GM03348 (cell line): ENCODE results near the gene PLLP.

Experiments
- DNase-seq: peaks from one replicate; pipeline ENCODE4 v3.0.0; 2012; ENCODE audit warnings: low spot score

PLLP gene

DNA sequence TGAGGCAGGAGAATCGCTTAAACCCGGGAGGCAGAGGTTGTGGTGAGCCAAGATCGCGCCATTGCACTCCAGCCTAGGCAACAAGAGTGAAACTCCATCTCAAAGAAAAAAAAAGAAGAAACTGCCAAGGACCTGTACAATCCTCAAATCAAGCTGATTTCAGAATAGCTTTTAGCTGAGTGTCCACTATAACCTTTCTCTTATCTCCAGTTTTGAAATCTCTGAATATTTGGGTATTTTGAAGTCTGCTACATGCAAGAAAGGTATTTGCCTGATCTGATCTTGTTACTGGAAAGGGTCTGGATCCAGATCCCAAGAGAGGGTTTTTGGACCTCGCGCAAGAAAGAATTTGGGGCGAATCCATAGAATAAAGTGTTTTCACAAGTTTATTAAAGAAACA lies 58.5 kb downstream of the PLLP start:
- no peak for DNase-seq

DNA sequence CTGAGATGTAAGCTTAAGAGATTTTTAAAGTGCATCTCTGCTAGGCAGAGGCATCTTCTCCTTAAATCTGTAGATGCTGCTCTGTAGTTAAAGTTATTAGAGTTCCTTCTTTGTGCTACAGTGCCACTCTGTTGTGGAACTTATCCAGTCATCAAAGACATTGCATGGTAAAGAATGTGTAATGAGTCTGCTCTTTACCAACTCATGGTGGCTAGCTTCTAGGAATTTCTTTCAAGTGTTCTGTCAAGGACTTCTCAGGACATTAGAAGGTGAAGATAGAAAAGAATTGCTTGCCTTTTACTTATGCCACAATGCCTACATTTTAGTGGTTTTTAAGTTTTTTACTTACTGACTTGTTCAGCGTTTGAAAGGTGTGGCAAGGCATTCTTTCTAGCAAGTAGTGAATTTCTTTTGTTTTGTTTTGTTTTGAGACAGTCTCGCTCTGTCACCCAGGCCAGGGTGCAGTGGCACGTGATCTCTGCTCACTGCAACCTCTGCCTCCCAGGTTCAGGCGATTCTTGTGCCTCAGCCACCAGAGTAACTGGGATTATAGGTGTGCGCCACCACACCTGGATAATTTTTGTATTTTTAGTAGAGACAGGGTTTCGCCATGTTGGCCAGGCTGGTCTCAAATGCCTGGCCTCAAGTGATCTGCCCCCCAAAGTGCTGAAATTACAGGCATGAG lies 59.7 kb downstream of the PLLP start:
- no peak for DNase-seq

DNA sequence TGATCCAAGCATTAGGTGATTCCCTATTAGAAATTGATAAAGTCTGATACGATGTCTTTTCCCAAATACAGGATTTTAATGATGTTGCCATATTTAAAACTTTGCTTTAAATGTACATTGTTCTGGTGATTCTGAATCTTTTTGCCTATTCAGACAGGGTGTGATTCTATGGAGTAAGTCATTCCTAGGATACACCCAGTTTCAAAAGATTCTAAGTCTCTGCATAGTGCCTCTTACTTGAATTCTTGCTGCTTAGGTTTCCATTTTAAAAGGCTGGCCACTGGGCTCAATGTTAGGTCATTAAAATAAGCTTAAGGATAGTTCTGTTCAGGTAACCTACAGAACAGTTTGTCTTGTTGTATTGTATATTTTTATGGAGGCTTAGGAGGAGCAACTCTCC lies 61.4 kb downstream of the PLLP start:
- no peak for DNase-seq

DNA sequence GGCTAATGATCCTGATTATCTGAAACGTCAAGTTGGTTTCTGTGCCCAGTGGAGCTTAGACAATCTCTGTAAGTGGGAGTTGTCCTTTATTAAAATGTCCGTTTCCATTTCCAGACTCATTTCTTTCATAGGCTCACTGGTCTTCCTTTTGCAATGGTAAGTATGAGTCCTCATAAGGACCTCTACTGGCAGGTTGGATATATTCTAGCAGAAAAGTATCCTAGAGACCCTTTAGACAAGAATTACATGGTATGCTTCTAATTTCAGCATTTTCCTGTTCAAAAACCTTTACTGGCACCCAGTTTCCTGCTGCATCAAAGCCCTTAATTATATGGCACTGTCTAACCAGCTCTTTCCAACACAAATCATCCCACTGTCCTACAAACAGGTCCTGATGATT lies 67.5 kb downstream of the PLLP start:
- DNase-seq: no peak

DNA sequence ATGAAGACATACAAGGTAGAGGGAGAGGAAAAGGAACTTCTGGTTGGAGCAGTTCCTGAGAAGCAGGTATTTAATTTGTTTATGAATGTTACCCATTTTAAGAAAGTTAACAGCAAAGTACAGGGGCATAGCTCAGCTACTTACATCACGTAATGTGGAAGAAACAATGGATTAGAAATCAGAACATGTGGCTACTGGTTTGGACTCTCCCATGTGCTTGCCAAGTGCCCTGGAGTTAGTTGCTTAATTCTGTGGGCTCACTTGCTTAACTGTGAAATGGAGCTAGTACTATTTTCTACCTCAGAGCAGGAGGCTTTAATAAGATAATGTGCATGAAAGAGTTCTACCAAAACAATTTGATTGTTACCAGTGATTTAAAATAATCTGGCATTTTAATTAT lies 71.0 kb downstream of the PLLP start:
- DNase-seq: no peak

DNA sequence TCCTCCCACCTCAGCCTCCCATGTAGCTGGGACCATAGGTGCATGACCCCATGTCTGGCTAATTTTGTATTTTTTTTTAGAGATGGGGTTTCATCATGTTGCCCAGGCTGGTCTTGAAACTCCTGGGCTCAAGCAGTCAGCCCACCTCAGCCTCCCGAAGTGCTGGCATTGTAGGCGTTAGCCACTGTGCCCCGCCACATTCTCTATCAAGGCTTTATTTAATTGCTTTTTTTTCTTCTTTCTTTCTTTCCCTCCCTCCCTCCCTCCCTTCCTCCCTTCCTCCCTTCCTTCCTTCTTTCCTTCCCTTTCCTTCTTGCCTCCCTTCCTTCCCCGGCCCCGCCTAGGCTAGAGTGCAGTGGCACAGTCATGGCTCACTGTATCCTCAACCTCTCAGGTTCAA lies 74.7 kb downstream of the PLLP start:
- no peak for DNase-seq

DNA sequence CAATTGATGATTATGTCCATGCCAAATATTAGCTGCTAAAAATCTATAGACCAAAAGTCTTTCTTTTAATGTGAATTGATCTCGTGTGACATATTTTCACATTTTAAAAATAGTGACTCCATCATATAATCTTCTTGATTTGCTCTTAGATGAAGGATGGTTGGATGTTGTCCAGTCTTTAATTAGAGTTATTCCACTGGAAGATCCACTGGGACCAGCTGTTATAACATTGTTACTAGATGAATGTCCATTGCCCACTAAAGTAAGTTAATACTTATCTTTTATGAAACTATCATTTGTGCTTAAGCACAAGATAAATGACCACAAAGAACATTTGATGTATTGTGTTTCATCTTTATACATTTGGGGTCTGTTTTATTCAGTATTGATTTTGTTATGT lies 75.5 kb downstream of the PLLP start:
- DNase-seq: no peak
